Kidney epithelial cell (primary cell): ENCODE measurements around the gene GREM2. TPM values are rescaled to one million over a fixed set of nuclear protein-coding genes. Genes with fewer than 3 reads are reported as not detected.

Experiments used
- DNase-seq: peaks from one replicate; pipeline ENCODE4 v3.0.0-alpha.2; 2010; ENCODE audit warnings: low read depth
- H3K27me3 ChIP-seq: 2 replicates; pipeline ENCODE4 v1.6.0; 2011; ENCODE audit warnings: low read length; ENCODE audit not compliant: control insufficient read depth, insufficient read depth
- H3K36me3 ChIP-seq: 2 replicates; pipeline ENCODE4 v1.5.1; 2011; ENCODE audit warnings: low read length; ENCODE audit not compliant: control insufficient read depth, insufficient read depth
- H3K4me3 ChIP-seq: 2 replicates; pipeline ENCODE4 v1.5.1; 2011; ENCODE audit warnings: low read depth, mild to moderate bottlenecking, control low read depth, low read length
- CTCF ChIP-seq: IDR thresholded peaks from 2 replicates; pipeline ENCODE4 v1.5.1; 2011; ENCODE audit warnings: mild to moderate bottlenecking, moderate library complexity, low read length, control low read depth, inconsistent platforms; ENCODE audit not compliant: insufficient read depth, poor library complexity, severe bottlenecking
- total RNA-seq: library from RNA; depleted of rRNA; stranded (reverse); fragments of >200 nt; gene quantifications from 2 replicates; pipeline ENCODE4 v1.2.3, GENCODE V29; 2015

GREM2 gene
- total RNA-seq, 1 donor from 2014 or later: 0.04 TPM

GRCh38 chr1:240503036-240503435, 108.9 kb downstream of the GREM2 start:
- no peak for DNase-seq
- H3K27me3 ChIP-seq: no peaks in the 10 kb centered on the region
- TF ChIP-seq CTCF: no peak
- H3K36me3 ChIP-seq: no peaks in the 10 kb centered on the region
- no peak overlapping the region for H3K4me3 ChIP-seq

- Histone ChIP-seq H3K36me3 (no peaks in the 10 kb centered on the region), H3K4me3 (no peak overlapping the region), H3K27me3 (no peaks in the 10 kb centered on the region)
- DNase-seq: no peak
- TF ChIP-seq CTCF: no peak
Measured at GRCh38 chr1:240501115-240501514, 110.8 kb downstream of the GREM2 start.

GRCh38 chr1:240500647-240501046, 111.3 kb downstream of the GREM2 start:
- Histone ChIP-seq H3K36me3 (no peaks in the 10 kb centered on the region), H3K27me3 (no peaks in the 10 kb centered on the region), H3K4me3 (no peak overlapping the region)
- TF ChIP-seq CTCF: no peak
- DNase-seq: no peak

- DNase-seq: no peak
- Histone ChIP-seq H3K27me3 (no peaks in the 10 kb centered on the region), H3K4me3 (no peak overlapping the region), H3K36me3 (no peaks in the 10 kb centered on the region)
- no peak for TF ChIP-seq CTCF
Measured at GRCh38 chr1:240499012-240499411, 112.9 kb downstream of the GREM2 start.

GRCh38 chr1:240498335-240498734, 113.6 kb downstream of the GREM2 start:
- Histone ChIP-seq H3K4me3 (no peak overlapping the region), H3K27me3 (no peaks in the 10 kb centered on the region), H3K36me3 (no peaks in the 10 kb centered on the region)
- no peak for TF ChIP-seq CTCF
- DNase-seq: no peak

- no peak for TF ChIP-seq CTCF
- H3K4me3 ChIP-seq: no peak overlapping the region
- DNase-seq: no peak
Measured at GRCh38 chr1:240497908-240498307, 114.0 kb downstream of the GREM2 start.

More at GRCh38 chr1:240497908-240498307, 114.0 kb downstream of the GREM2 start:
- no peaks in the 10 kb centered on the region for H3K27me3 ChIP-seq
- H3K36me3 ChIP-seq: no peaks in the 10 kb centered on the region
